GM19238 (cell line): Measurements from ENCODE around the gene HIRA.
A peak's percentile ranks its signal among the peaks of the same experiment; 100 is the strongest.
"Not testable (repeated sequence)": the region's sequence is repeated elsewhere in the genome, so short reads cannot be mapped to it uniquely, and the experiment has no call there.

Source experiments
- DNase-seq: peaks from one replicate; pipeline ENCODE4 v3.0.0; 2011; ENCODE audit warnings: low spot score; ENCODE audit not compliant: insufficient read length

HIRA gene

DNA sequence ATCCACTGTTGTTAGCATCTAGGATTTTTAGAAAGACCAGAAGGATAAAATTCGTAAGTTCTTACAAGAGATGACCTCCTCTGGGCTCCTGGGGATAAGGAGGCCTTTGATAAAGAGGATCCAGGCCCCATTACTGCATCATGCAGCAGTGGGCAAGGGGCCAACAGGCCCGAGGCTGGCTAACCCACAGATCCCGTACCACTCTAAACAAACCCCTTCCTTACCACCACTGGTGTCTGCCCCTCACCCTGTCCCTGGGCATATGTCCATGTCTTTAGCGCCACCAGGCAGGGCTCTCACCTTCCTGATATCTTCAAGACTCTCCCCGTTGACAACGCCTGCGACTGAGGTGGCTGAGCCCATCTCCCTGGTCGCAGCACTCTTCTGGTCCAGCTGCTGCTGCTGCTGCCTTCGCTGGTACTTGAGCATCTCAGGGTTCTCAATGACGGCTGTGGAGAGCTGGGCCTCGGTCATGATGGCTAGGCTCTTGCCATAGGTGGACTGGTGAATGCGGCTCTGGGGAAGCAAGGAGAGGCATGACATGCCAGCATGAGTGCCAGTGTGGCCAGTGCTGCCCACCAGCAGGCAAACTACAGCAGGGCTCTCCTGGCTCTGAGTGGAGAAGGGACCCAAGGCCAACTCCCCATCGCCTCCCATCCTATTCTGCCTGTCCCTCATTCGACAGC is 46.2 kb downstream of the HIRA start:
- no peak for DNase-seq

DNA sequence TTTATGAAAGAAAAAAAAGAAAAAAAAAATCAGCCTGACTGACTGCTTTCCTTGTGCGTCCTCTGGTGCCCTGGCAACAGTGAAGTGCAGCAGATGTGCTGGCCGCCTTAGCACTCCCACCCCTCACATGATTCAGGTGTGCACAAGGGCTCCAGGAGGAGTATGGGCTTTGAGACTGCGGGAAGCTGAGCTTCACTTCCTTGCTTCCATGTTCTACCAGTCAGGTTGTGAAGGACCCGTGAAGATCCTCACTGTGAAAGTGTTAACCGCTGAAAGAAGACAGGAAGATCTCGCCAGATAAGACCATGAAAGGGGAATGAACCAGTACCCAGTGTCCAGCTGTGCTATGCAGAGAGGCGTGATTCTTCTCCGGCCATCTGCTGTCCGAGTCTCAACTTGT is 48.2 kb downstream of the HIRA start:
- DNase-seq = no peak

DNA sequence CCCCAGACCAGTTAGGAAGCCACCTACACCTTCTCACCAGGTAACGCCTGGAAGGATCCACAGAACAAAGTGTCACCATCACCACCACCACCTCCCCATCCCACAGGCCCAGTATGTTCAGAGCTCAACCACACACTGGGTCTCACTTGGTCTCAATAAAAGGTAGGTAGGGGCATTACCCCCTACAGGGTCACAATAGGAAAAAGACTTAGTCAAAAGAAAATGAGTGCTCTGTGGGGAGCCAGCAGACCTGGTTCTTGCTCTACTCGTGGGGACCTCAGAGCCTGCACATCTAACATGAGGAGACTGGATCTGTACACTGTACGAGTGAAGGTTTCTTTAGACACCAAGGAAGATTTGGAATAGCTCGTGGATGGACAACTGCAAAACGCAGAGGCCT is 49.3 kb downstream of the HIRA start:
- no peak for DNase-seq

DNA sequence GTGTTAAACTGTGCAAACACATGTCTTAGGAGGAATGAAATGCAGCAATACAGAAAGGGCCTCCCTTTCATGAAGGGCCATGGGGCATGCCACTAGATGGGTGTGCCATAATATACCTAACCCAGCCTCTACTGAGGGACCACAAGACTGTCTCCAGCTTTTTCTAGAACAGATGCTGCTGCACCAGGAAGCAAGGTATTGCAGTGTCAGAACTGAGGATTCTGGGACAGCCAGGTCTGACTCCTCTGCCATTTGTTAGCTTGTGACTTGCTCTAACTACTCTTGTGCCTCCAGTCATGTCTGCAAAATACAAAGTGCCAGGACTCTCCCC is 53.2 kb downstream of the HIRA start:
- DNase-seq = no peak

DNA sequence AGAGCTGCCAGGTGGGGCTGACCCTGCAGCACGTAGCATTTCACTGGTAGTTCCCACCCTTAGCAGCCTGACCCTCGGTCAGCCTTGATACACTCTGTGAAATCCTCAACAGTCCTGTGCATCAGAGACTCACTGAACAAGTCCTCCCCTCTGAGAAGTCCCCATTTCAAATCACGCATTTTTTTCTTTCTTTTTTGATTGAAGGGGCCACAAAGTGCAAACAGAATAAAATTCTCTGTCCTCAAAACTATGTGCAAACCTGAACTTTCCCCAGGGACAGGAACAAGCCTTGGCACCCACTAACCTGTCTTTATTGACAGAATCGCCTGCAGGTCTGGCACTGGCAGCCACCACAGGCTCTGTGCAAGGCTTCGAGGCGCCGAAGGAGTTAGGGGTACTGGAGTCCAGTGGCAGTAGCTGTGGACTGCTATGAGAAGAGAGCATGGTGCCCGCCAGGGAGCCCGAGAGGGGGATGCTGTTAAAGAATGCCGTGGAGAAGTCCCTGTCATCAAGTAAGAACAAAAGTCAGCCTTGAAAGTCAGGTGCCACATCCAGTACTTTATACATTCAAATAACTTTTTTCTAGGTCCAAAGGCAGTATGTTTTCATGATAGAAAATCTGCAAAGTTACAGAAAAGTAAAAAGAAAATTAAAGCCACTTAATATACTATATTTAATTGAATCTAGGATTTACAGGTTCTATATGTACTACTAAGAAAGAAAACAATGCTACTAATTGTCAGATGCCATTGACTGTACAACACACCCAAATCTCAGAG is 53.8 kb downstream of the HIRA start:
- no peak for DNase-seq

DNA sequence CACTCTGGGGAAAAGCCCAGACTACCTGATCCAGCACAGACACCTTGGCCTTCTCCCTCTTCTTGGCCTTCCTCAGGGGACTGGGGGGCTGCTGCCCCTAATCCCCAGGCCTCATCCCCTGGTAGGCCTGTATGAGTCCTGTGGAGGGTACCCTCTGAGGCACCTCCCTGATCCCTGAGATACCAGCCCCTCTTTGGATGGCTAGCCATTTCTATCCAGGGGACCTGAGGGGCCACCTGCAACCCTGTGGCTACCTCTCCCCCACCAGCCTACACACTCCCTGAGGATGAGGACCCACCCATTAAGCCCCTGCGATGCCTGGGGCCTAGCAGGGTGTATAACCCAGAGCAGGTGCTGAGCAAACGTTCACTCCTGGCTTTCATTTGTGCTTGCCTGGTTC is 54.6 kb downstream of the HIRA start:
- no peak for DNase-seq

DNA sequence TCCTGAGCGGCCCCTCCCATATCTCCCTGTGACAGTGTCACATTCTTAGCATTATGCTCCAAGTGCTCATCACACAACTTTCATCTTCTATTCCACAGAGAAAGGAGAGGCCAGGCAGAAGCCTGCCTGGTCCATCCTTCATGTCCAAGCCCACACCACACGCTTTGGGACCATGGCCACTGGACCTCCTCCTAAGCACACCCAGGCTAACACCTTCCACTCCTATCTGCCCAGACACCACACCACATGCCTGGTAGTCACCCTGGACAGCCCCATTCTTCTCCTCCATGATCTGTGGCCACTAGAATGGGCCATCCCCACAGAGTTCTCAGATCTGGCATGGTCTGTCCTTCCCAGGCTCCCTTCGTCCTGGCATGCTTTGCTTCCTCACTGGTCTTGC is 55.3 kb downstream of the HIRA start:
- DNase-seq = no peak

DNA sequence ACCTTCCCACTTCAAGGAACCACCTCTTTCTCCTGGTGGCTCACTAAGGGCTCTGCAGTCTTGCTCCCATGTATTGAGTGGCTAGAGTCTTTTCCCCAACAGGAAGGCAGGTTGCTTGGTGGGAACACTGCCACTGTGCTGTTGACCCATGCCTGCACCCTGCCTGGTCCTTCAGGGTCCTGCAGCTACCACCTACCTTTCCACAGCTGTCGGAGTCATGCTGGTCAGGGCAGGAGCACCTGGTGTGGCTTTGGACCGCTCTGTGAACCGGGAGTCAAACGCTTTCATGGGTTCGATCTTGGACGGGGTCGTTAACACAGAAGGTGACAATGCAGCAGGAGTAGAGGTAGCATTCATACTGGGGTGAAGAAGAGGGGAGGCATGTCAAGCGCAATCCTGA is 56.1 kb downstream of the HIRA start:
- DNase-seq = no peak

DNA sequence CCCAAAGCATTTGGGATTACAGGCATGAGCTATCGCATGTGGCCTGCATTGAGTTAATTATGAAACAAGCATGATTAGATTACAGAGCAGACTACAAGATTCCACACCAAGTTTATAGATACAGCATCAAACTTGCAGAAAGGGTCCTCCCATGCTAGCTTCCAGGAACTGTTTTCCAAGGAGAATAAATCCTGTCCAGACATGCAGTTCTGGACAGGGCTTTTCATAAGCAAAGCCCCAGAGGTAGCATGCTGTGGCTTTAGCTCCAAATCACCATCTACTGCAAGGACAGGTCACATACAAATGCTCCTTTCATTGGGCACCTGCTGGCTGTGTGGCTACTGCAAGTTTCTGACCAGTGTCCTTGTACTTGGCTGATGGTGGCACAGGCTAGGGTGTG is 57.1 kb downstream of the HIRA start:
- no peak for DNase-seq

DNA sequence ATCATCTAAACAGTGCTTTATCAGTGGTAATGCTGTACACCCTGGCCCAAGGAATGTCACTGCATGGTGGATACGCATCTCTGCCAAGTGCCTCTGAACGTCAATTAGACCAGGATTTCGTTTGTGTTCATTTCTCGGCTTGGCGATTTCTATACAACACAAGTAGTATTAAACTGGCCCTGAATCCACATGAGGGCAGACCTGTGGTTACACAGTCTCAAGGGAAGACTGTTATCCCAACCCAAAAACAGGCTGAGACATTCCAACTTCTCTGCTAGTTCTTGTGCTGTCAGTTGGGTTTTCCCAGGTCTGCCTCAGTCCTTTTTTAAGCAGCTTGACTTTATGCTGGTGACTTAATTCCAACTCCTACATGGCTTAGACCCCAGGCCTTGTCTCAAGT is 58.1 kb downstream of the HIRA start:
- no peak for DNase-seq

DNA sequence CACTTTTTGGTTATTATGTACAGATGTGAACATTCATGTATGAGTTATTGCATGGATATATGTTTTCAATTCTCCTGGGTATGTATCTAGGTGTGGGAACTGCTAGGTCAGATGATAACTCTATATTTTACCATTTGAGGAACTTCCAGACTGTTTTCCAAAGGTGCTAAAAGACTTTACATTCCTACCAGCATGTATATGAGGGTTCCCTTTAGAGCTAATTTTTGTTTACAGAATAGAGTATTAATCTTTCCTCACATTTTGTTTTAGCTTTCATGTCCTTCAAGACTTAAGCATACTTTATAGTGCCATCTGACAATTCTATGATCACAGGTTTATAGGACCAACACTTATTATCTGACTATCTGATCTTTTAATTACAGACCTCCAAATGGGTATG is 59.6 kb downstream of the HIRA start:
- no peak for DNase-seq

DNA sequence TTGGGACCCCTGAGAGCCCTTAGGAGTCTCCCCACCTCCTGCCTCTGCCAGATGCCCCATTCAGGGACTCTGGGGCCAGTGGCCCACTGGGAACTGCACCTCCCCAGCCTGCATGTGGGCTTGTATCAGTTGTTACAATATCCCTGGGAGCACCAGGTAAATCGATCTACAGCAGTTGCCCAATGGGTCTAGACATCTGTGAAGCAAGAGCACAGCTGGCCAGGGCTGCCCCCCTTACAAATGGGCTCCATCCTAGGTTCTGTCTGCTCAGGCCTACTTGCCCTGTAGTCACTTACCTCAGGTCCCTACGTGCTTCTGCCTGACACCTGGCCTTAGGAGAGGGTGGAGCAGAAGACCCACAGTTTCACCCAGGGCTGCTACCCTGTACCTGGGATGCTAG is 62.7 kb downstream of the HIRA start:
- no peak for DNase-seq

DNA sequence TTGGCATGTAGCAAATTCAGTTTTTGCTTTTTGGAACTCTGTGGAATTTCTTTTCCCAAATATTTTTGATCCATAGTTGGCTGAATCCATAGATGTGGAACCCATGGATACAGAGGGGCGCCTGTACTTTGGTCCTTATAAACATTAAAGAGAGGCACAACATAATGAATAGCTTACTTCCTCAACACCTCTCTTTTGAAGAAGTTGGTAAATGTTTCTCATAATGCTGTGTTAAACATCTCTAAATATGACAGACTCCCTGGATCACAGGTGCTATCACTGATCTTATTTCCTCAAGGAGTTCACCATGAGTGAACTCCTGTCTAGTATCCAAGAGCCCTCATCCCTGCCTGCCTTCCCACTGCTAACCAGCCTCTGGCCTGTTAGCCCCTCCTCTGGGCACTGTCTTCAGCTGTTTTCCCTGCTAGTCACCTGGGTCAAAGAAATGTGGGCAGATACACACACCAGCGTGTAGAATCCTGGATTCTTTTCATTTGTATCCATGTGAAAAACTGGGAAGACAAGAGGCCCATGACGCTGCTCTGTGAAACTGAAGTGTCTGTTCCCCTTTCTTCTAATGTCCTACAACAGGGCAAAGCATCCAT is 63.7 kb downstream of the HIRA start:
- no peak for DNase-seq

DNA sequence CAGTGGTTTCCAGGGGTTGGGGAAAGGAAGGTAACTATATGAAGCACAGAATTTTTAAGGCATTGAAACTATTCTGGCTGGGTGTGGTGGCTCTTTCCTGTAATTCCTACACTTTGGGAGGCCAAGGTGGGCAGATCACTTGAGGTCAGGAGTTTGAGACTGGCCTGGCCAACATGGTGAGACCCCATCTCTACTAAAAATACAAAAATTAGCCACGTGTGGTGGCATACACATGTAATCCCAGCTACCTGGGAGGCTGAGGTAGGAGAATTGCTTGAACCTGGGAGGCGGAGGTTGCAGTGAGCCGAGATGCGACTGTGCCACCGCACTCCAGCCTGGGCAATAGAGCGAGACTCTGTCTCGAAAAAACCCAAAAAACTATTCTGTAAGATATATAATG is 68.0 kb downstream of the HIRA start:
- DNase-seq = not testable (repeated sequence)

DNA sequence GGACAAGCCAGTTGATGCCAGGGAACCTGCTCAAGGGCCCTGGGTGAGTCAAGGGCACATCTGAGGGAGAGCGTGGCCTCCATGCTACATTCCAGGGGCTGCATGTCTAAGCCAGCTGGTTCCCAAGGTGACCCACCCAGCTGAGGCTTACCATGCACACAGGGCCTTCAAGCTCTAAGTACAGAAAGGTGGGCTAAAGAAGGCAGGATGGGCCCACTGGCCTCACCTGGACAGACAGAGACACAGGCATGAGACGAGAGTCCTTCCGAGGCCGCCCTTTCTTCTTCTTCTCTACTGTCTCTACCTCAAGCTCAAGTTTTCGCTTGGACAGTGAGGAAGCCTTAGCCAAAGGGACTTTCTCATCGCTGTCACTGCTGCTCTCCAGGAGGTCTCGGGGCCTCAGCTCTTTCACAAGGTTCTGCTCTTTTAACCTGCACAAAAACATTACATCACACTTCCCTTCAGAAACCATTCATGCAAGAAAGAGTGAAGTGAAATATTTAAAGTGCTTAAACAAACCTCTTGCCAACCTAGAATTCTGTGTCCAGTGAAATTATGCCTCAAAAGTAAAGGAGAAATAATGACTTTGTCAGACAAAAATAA is 69.9 kb downstream of the HIRA start:
- peak; percentile 55 for DNase-seq

DNA sequence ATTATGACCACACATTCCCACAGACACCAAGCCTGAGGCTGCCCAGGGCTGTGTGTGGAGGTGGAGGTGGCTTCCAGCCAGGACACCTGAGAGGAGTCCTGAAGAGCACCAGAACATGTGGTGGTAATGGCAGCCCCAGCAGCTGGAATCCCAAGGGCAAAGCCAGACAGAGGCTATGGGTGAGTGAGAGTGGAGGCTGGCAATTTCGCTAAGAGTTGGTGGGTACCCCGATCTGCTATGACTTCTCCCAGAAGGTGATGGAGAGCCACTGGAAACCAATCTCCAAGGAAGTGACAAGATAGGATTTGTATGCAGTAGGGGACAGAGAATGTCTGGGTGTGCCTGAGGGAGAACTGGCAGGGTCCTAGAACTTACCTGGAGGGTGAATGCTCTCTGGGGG is 70.7 kb downstream of the HIRA start:
- DNase-seq = no peak

DNA sequence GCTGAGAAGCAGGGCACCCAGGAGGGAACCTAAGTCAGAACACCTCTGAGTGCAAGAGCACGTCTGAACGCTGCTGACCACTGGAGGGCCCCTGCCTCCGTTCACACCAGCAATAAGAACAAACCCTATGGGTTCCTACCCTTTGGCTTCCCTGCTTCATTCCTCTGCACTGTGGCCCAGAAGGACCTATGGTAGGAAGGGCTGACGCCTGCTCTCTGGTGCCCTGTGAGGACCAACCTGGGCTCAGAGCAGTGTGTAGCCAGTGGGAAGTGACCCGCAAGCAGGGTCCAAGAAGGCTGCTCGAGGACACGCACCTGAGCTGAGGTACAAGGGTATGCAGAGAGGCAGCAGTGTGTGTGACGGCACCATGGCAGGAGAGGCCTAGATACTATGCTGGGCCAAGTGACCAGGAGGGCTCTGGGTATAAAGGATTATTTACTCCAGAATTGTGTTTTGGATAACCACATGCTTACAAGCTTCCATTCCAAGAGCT is 71.2 kb downstream of the HIRA start:
- DNase-seq = no peak

DNA sequence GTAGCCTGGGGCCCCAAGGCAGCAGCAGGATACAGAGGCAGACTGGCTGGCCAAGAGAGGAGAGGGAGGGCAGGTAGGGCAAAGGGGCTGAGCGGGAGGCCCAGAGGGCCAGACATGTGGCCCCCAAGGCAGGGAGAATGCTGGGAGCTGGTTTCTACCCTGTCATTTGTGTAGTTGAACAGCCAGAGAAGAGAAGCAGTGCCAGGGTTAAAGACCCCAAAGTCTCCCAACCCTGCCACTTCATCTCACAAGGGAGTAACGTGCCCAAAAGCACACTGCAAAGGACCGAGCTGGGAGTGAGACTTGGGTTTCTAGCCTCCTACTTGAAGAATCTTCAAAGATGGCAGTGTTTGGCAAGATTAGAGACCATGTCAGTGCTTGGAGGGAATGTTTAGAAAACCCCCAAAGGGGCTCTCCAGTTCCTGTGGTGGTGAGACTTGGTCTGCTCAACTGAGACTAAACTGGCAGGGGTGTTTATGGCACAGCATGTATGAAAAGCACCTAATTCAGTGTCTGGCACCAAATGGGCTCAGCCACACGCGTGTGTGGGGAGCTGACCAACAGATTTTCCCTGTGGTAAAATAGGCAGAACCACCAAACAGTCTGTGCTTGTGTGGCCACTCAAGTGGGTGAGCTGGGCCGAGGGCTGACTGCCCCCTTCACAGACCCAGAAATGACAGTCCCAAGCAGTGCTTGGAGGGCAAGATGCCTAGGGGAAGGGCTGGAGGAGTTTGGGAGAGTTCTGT is 71.8 kb downstream of the HIRA start:
- no peak for DNase-seq

DNA sequence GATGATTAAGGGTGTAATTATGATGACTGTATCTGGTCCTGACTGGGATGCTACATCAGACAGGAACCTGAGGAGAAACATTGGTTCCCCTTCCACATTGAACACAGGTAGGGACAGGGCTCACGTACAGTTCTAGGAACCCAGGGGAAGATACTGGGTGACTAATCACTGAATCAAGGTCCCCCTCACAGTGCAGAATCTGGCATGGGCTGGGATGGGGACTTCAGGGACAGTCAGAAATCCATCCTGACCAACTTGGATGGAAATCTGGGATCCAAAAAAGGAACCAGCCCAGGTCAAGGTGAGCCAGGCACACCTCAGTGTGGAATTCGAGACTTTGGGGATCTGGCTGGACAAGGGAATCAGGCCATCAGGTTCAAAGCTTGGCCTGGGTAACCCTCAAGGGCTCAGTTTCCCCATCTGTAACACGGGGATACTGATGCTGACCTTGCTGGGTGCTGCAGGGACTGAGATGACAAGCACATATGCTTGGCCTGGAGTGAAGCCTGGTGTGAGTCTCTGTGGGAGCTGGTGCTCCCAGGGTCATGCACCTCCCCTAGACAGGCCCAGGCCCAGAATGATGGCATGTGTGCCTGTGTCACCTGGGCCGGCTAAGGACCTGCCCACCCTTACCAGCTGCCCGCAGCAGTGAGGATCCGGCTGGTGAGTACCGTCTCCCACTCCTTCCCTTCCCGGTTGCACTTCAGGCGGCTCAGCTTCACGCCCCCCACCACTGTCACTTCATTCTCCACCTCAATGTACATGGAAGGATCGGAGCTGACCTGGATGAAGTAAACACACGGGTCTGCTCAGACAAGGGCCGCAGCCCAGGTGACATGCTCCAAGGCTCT is 72.6 kb downstream of the HIRA start:
- no peak for DNase-seq

DNA sequence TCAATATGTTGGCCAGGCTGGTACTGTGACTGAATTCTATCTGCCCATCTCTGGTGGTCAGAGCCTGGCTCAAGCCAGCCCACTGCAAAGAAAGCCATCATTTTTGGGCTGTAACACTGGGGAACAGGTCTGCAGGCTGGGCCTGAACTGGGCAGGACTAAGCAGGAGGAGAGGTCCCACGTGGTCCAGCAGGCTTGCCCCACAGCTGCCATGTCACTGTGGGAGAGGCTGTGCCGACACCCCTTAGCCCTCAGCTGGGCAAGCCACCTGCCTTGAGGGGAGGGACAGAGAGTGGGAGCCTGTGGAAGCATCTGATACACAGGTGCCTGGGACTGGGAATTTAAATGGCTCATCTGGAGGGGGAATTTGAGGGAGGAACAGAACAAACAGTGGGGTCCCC is 73.3 kb downstream of the HIRA start:
- no peak for DNase-seq
